ENCODE measurements around the gene TCHP.

The TCHP gene

DNA sequence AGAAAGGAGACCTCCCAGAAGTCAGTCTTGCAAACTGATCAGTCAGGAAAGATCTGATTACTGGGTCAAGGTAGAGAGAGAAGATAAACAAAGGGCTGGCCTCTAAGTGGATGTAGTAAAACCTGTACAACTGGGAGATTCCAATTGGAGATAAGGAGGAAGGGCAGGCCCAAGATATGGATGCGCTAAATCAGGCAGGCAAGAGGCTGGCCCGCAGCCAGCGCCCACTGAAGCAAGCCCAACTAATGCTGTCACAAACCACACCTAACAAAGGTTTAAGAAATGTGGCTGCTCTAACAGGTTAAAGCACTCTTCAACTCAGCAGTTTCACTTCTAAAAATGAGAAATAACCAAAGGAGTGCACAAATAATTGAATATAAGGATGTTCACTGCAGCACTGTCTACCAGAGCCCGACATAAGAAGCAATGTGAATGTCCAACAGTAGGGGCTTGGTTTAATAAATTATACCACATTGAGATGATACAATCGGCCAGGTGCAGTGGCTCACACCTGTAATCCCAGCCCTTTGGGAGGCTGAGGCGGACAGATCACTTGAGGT lies 24.4 kb upstream of the TCHP start:
- TF ChIP-seq, protein P1, sequence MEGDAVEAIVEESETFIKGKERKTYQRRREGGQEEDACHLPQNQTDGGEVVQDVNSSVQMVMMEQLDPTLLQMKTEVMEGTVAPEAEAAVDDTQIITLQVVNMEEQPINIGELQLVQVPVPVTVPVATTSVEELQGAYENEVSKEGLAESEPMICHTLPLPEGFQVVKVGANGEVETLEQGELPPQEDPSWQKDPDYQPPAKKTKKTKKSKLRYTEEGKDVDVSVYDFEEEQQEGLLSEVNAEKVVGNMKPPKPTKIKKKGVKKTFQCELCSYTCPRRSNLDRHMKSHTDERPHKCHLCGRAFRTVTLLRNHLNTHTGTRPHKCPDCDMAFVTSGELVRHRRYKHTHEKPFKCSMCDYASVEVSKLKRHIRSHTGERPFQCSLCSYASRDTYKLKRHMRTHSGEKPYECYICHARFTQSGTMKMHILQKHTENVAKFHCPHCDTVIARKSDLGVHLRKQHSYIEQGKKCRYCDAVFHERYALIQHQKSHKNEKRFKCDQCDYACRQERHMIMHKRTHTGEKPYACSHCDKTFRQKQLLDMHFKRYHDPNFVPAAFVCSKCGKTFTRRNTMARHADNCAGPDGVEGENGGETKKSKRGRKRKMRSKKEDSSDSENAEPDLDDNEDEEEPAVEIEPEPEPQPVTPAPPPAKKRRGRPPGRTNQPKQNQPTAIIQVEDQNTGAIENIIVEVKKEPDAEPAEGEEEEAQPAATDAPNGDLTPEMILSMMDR (IDR thresholded peaks at IDR 0.05; ENCODE audit: low read depth, low read length): no peak
- no peak for DNase-seq (ENCODE audit: extremely low read depth, low read depth)

DNA sequence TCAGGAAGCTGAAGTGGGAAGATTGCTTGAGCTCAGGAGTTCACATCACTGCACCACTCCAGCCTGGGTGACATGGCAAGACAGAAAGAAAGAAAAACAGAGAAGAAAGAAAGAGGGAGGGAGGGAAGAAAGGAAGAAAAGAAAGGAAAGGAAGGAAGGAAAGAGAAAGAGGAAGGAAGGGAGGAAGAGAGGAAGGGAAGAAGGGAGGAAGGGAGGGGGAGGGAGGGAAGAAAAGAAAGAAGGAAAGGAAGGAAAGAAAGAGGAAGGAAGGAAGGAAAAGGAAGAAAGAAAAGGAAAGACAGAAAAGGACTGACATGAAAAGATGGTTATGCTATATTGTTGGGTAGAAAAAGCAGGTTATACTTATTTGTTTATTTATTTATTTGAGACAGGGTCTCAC lies 23.7 kb upstream of the TCHP start:
- TF ChIP-seq, protein P1 (IDR thresholded peaks at IDR 0.05; ENCODE audit: low read depth, low read length): no peak
- no peak for DNase-seq (ENCODE audit: extremely low read depth, low read depth)

DNA sequence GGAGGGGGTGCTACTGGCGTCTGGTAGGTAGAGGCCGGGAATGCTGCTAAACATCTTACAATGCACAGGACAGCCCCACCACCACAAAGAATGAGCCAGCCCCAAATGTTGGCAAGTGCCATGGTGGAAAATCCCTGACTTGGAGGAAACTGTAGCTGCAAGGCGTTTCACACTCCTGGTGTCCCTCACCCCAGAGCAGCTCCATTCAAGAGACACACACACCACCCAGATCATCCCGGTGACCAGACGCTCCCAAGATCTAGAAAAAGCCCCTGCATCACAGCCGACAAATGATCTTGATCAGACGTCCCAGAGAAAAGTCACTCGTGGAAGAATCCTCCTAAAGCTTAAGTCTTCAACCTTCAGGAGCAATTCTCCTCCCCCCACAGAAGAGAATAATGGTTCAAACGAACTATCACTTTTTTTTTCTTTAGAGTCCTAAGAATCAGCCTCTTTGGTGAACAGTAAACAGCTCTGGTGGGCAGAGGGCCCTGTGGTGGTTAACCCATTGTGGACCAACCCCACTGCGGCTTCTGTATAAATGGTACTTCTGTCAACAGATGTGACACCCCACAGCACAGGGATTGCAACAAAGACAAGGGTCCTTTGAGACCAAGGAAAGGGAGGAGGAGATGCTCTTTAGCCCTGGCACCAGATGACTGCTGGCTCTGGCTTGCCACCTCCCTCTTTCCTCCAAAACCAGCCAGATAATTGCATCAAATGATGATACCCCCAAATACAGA lies 22.4 kb upstream of the TCHP start:
- TF ChIP-seq, protein P1 (IDR thresholded peaks at IDR 0.05; ENCODE audit: low read depth, low read length): no peak
- no peak for DNase-seq (ENCODE audit: extremely low read depth, low read depth)

DNA sequence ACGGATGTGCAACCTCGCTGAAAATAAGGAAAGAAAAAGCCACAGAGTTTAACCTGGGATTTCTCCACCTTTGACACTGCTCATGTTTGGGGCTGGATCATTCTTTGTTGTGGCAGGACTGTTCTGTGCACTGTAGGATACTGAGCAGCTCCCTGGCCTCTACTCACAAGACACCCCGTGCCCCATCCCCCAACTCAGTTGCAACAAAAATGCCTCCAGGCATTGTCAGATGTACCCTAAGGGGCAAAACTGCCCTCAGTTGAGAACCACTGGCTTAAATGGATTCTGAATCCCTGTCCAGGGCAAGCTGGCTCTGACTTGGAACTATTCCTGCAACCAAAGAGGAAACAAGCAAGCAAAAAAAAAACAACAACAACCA lies 21.8 kb upstream of the TCHP start:
- TF ChIP-seq, protein P1 (IDR thresholded peaks at IDR 0.05; ENCODE audit: low read depth, low read length): no peak
- no peak for DNase-seq (ENCODE audit: extremely low read depth, low read depth)

DNA sequence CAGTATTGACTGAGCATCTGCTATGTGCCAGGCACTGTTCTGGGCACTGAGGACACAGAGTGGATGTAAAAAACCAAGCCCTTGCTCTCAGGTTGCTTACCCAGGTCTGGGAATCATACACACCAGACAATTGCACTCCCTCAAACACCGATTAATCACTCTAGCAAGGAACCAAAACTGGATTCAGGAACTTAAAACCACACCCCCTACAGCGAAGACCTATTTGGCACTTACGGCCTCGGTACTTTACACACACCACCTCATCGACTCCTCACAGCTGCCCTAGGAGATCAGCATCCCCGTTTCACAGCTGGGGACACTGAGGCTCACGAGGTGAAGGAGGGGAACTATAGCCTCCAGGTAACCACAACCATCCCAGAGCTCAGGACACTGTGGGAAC lies 21.3 kb upstream of the TCHP start:
- TF ChIP-seq, protein P1 (IDR thresholded peaks at IDR 0.05; ENCODE audit: low read depth, low read length): no peak
- no peak for DNase-seq (ENCODE audit: extremely low read depth, low read depth)

DNA sequence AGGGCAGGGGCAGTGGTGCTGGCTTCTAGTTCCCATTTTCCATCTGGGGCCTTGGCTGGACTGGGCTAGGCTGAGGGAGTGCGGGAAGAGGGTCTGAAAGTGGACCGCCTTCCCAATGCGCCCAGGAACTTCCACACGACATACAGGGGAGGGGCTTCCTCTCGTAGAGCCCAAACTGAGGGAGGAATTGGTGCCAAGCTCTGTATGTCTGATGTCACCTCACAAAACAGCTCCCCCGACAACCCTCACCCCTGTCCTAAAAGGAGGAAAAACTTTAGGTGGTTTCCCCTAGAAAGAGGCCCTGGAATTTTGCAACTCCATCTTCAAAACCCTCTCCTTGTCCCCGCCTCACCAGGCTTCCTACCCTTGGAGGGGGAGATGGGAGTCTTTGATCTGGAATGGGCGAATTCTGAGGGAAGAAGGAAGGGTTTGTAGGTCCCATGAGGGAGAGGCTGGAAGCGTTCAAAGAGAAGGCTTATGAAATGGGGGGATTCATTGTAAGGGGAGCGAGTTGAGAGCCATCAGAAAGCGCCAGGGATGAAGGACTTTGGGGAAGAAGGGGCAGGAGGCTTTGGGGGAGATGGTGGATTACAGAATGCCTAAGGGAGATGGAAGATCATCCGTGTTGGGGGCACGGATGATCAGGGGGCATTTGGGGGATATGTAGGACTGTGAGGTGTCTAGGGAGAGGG lies 20.6 kb upstream of the TCHP start:
- no peak for DNase-seq (ENCODE audit: extremely low read depth, low read depth)
- TF ChIP-seq, protein P1 (IDR thresholded peaks at IDR 0.05; ENCODE audit: low read depth, low read length): no peak
